HG02938 (cell line): ENCODE data around the gene SIRPA.

Experiments used
- ATAC-seq: cut with Tn5 transposase; IDR thresholded peaks from one replicate; pipeline ENCODE4 v1.9.1; 2021; ENCODE audit warnings: mild to moderate bottlenecking, moderate library complexity; ENCODE audit not compliant: unreplicated experiment

Gene SIRPA

GRCh38 chr20:1870323-1870722 lies 24.9 kb upstream of the SIRPA start:
- ATAC-seq = no peak

DNA sequence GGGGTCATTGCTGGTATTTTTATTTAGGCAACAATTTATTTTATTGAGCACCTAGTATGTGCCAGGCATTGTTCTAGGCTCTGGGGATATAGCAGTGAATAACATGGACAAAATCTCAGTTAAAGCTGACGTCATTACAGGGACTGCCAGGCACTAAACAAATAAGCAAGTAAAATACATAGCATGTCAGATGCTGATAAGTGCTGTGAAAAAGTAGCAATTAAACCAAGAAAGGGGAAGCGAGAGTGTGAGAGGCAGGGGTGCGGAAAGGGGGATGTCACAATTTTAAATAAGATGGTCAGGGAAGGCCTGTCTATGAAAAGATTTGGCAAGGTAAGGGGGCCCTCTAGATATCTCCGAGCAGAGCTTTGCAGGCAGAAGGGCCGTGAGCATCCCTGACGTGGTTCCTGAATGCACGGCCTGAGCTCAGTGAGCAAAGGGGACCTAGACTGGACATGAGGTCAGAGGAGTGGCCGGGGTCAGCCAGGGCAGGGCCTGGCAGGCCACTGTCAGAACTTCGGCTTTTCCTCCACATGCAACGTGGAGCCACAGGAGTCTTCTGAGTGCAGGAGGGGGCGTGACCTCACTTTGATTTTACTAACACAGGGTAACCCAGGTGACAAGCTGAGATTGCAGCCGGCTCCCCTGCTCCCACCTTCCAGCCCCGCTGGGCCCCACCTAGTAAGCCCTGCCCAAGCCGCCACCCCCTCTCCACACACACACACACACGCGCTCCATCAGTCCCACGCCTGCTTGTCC lies 24.2 kb upstream of the SIRPA start:
- peak; percentile 55 for ATAC-seq

GRCh38 chr20:1871807-1872458 lies 23.3 kb upstream of the SIRPA start:
- ATAC-seq = no peak

DNA sequence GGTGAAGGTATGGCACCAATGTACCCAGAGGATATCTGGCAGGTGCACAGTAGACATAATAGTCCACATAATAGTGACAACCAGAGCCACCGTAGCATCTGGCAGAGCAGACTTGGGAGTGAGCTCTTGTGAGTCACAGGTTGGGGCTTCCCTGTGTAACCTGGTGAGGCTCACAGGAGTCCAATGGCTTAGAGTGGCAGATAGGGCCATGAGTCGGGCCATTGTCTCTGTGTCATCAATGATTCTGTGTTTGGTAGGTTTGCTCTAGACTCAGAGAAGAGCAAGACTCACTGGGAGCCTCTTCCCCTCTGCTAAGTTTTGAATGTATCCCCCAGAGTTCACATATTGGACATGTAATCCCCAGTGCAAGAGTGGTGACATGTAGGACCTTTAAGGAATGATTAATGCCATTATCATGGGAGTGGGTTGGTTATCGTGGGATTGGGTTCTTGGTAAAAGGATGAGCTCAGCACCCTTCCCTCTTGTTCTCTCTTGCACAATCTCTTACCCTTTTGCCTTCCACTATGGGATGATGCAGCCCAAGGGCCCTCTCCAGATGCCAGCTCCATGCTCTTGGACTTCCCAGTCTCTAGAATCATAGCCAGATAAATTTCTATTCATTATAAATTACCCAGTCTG lies 22.6 kb upstream of the SIRPA start:
- no peak for ATAC-seq

GRCh38 chr20:1874450-1875182 lies 20.6 kb upstream of the SIRPA start:
- ATAC-seq = no peak

DNA sequence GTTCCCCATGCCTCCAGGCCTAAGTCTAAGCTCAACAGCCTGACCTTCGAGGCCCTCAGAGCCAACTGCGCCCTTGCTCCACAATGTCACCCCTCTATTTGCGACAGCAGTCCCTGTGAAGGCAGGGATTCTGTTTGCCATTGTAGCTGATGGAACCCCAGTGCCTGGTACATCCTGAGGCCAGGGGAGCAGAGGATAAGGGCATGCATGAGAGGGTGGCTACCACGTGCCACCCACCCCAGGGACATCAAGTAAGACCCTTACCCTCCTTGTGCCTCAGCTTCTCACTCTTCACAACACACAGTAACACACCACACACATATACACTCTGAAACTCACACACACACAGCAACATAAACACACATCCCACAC lies 20.0 kb upstream of the SIRPA start:
- ATAC-seq = no peak

DNA sequence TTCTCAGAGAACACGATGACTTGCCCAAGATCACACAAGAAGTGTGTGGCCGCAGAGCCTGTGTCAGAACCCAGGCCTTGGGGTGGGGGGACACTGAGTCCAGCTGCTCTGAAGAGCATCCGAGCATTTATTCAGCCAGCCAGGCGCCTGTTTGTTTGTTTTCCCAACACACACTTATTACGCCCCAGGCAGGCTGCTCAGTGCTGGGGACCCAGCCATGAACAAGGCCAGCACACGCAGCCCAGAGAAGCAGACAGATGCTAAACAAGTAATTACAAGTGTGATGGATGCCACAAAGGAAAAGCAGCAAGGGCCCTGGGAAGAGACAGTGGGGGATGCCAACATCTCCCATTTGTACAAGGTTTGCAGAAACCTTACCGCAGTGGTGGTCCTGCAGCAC lies 19.4 kb upstream of the SIRPA start:
- no peak for ATAC-seq

- no peak for ATAC-seq
Measured at GRCh38 chr20:1876217-1876921, 18.8 kb upstream of the SIRPA start.

DNA sequence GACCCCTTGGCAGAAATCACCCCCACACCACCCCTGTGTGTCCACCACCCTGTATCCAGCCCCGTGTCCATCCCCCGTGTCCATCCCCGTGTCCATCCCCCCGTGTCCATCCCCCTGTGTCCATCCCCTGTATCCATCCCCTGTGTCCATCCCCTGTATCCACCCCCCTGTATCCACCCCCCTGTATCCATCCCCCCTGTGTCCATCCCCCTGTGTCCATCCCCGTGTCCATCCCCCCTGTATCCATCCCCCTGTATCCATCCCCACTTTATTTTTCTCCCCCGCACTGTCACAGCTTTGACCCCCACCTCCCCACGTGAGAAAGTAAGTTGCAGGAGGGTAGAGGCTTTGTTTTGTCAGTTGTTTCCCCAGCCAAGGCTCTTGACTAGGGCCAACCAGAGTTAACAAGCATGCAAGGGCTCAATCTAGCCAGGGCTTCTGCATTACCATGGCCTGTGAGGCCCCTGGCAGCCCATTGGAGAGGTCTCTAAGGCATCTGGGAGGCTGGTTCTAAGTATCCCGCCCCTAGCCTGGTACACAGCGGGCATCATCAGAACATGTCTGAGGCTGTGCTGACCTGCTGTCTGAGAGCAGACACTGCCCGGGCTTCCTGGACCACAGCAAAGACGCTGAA lies 18.1 kb upstream of the SIRPA start:
- no peak for ATAC-seq

- ATAC-seq = no peak
Measured at GRCh38 chr20:1877609-1878200, 17.5 kb upstream of the SIRPA start.

DNA sequence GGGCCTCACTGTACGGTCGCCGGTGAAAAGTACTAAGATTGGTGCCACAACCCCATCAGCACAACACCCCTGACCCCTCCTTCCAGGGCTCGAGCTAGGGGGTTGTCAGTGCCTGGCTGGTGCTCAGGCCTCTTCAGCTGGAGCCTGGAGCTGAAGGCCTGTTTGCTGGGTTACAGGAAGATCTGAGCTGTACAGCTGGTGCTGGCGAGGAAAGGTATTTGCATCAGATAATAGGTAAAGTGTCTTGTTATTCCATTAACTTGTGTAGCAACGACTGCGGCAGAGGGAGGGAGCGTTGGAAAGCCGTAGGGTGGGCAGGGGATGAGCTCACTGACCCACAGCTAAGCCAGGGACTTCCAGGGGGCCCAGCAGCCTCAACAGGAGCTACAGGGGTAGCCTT lies 15.8 kb upstream of the SIRPA start:
- no peak for ATAC-seq

DNA sequence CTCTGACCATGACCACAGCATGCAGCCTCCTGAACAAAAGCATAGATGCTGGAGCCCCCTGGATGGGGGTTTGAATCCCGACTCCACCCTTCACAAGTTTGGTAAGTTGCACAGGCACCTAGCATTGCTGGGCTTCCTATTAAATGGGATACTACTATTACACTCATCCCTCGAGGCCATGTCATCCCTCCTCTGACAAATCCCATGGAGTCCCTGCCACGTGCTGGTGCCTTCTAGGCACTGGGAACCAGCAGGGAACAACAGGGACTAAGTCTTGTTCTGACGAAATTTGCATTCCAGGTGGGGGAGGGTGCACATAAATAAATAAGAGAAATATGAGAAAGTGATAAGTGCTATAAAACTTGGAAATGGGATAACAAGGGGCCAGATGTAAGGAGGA lies 15.3 kb upstream of the SIRPA start:
- ATAC-seq = no peak

DNA sequence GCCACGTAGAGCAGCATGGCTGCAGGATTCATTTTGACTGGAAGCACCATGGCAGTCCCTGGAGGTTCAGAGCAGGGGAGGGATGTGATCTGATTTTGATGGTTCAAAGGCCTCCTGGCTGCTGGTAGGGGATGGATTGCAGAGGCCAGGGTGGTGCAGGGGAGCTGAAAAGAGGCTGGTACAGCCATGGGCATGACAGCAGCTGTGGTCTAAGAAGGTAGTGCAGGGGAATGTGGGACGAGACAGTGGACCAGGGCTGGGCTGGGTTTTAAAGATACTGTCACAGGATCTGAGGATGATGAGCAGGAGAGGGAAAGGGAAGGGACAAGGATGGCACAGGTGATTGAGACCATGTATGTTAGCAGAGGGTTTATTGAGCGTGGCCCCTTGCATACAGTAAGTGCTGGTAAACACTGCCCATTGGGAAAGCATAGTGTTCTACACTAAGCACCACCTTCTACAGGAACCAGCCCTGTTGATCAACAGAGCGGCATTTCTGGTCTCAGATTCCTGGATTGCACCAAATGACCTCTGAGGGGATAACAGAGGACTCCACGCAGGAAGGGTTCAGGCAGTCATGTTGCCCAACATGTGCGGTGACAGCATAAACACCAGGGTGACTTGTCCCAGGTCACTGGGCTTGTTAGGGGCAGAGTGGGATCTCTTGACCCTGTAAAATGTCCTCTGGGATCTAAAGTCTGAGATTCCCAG lies 14.5 kb upstream of the SIRPA start:
- no peak for ATAC-seq

DNA sequence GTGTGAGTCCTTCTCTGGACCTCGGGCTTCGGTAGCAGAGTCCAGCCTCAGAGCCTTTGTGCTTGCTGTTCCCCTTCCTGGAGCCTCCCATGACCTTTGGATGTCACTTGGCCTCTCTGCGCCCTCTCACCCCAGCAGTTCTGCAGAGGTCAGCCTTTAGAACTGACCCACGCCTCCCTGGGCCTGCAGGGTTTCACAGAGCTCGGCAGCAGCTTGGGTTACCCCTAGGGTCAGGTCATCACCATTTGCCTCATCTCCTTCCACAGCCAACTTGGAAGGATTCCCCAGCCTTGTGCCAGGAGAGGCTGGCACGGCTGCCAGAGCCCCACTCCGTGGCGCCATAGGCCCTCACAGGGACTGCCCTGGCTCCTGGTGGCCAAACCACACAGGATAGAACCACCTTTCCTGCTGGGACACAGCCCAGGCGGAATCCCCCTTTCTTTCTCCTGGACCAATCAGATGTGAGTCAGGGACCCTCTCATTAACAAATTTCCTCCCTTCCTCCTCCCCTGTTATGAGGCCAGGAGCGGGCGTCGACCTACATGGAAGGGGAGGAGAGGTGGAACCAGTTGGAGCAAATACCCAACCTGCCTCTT lies 13.9 kb upstream of the SIRPA start:
- ATAC-seq = no peak

GRCh38 chr20:1882026-1882425 lies 13.2 kb upstream of the SIRPA start:
- no peak for ATAC-seq

DNA sequence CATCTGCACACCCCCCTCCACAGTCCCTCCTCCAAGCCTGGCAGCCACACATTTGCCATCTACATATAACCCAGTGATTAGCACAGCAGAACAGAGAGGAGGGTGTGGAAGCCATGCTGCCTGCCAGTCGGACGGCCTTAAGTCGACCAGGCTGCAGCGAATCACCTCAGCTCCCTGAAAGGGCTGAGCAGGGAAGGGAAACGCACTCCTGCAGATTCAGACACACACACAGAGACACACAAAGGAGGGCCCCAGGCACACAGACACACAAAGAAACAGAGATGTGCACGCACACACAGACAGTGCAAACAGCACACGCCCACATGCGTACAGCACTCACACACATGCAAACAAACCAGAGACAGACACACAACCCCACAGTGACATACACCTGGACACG lies 11.2 kb upstream of the SIRPA start:
- no peak for ATAC-seq

DNA sequence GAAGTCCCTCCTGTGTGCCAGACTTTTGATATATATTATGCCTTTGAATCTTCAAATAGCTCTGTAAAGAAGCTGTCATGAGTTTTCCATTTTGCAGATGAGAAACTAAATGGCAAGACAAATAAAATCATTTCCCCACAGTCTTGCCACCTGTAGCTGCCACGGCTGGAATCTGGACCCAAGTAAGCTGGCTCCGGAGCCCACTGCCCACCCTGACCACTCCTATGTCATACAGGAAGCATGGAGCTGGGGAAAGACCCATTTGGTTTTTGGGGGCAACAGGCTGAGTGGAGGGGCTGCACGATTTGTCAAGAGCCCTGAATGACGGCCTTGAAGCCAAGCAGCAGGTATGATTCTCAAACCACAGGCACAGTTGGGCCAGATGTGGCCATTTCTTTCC lies 10.0 kb upstream of the SIRPA start:
- ATAC-seq = no peak

GRCh38 chr20:1885940-1886693 lies 9.1 kb upstream of the SIRPA start:
- ATAC-seq = no peak
